A673 (cell line): ENCODE results near the gene LILRB3.

Experiments used
- CTCF ChIP-seq: fragments of 300-800, 200-600 bp; sonication (generic); conservative IDR thresholded peaks from 2 replicates; pipeline ENCODE4 v1.5.1; 2017; ENCODE audit warnings: low read depth, mild to moderate bottlenecking, antibody characterized with exemption, low read length, moderate library complexity, mixed read lengths
- EZH2 ChIP-seq: fragments of 200-600 bp; sonication (generic); IDR thresholded peaks from 2 replicates; pipeline ENCODE4 v1.6.1; 2017; ENCODE audit warnings: borderline replicate concordance, low read depth, mild to moderate bottlenecking, mixed read lengths, antibody characterized with exemption, low read length; ENCODE audit not compliant: poor library complexity, severe bottlenecking

GRCh38 chr19:54211235-54211634 lies 11.6 kb downstream of the LILRB3 start:
- TF ChIP-seq CTCF = no peak
- no peak for TF ChIP-seq EZH2
